Hematopoietic multipotent progenitor cell treated with erythropoietin and hydrocortisone succinate and interleukin-3 and kit ligand, for 8 days (in vitro differentiated cells): ENCODE data around the gene DNAH17.

Source experiments
- DNase-seq: peaks from one replicate; pipeline ENCODE4 v3.0.0-alpha.2; 2015

DNAH17 gene

GRCh38 chr17:78577296-78577695 is at the start of gene DNAH17:
TSS of gene DNAH17 (minus strand) at chr17:78577396. CDS start at chr17:78575057, 2,339 bp downstream.
- DNase-seq: no peak

- DNase-seq: no peak
Observed at GRCh38 chr17:78624324-78625151, 47.3 kb upstream of the DNAH17 start.

GRCh38 chr17:78623541-78623940 is 46.3 kb upstream of the DNAH17 start:
- DNase-seq: no peak

- DNase-seq: no peak
Observed at GRCh38 chr17:78622491-78623265, 45.5 kb upstream of the DNAH17 start.

GRCh38 chr17:78621720-78622490 is 44.7 kb upstream of the DNAH17 start:
- DNase-seq: no peak

- no peak for DNase-seq
Observed at GRCh38 chr17:78620099-78620498, 42.9 kb upstream of the DNAH17 start.

GRCh38 chr17:78619334-78619733 is 42.1 kb upstream of the DNAH17 start:
- DNase-seq: no peak

- DNase-seq: no peak
Observed at GRCh38 chr17:78618264-78619066, 41.3 kb upstream of the DNAH17 start.

GRCh38 chr17:78617511-78618061 is 40.4 kb upstream of the DNAH17 start:
- DNase-seq: no peak

GRCh38 chr17:78616946-78617345 is 39.8 kb upstream of the DNAH17 start:
- DNase-seq: no peak

- no peak for DNase-seq
Observed at GRCh38 chr17:78615631-78616030, 38.4 kb upstream of the DNAH17 start.

- DNase-seq: no peak
Observed at GRCh38 chr17:78613416-78613815, 36.2 kb upstream of the DNAH17 start.

GRCh38 chr17:78611607-78612006 is 34.4 kb upstream of the DNAH17 start:
- no peak for DNase-seq

GRCh38 chr17:78610951-78611511 is 33.8 kb upstream of the DNAH17 start:
- no peak for DNase-seq

- DNase-seq: no peak
Observed at GRCh38 chr17:78609191-78609641, 32.0 kb upstream of the DNAH17 start.

- DNase-seq: no peak
Observed at GRCh38 chr17:78608804-78609186, 31.6 kb upstream of the DNAH17 start.

- no peak for DNase-seq
Observed at GRCh38 chr17:78608122-78608803, 31.1 kb upstream of the DNAH17 start.

- DNase-seq: no peak
Observed at GRCh38 chr17:78607038-78607437, 29.8 kb upstream of the DNAH17 start.

GRCh38 chr17:78605886-78606285 is 28.7 kb upstream of the DNAH17 start:
- no peak for DNase-seq

GRCh38 chr17:78605429-78605828 is 28.2 kb upstream of the DNAH17 start:
- DNase-seq: no peak

GRCh38 chr17:78602246-78602645 is 25.1 kb upstream of the DNAH17 start:
- no peak for DNase-seq
